Common myeloid progenitor, CD34-positive (primary cell): ENCODE data around the gene SRGAP2. TPM values are rescaled to one million over a fixed set of nuclear protein-coding genes. Genes with fewer than 3 reads are reported as not detected.
"Not testable (repeated sequence)": the region's sequence is repeated elsewhere in the genome, so short reads cannot be mapped to it uniquely, and the experiment has no call there.

ENCODE experiments used
- CTCF ChIA-PET: fragments of 350-600 bp; sonication (Branson Sonifier 250); formaldehyde crosslinking; loops from one replicate; lab custom pipeline; 2021; ENCODE audit warnings: antibody characterized with exemption; lab: Charles Lee
- POLR2A ChIA-PET: fragments of 350-600 bp; sonication (Branson Sonifier 250); formaldehyde crosslinking; loops from one replicate; lab custom pipeline; 2021; ENCODE audit warnings: antibody characterized with exemption; lab: Charles Lee
- DNase-seq, 3 donors: peaks; one replicate each; pipeline versions ENCODE4 v3.0.0 to v3.0.0-alpha.2; 2013
- H3K27ac ChIP-seq, 2 experiments: 1 replicate in 1 of 2; 2 replicates in 1 of 2; pipeline ENCODE4 v1.7.0; 2013; ENCODE audit warnings: inconsistent platforms in 2 of 2, low read length in 2 of 2, mild to moderate bottlenecking in 2 of 2, low read depth in 1 of 2, moderate library complexity in 1 of 2; ENCODE audit not compliant: severe bottlenecking in 2 of 2, insufficient read depth in 1 of 2, poor library complexity in 1 of 2
- H3K27me3 ChIP-seq, 5 experiments: replicated peaks in 2 of 5; 1 replicate in 3 of 5; 2 replicates in 2 of 5; pipeline versions ENCODE4 v1.6.1 to v1.7.0; 2013; ENCODE audit warnings: low read length in 4 of 5, mild to moderate bottlenecking in 2 of 5, moderate library complexity in 2 of 5, inconsistent platforms in 1 of 5; ENCODE audit not compliant: insufficient read depth in 5 of 5, control insufficient read depth in 4 of 5
- H3K36me3 ChIP-seq, 4 experiments: 1 replicate in 2 of 4; 2 replicates in 2 of 4; pipeline versions ENCODE4 v1.6.1 to v1.7.0; 2013; ENCODE audit warnings: low read length in 3 of 4, control low read depth in 1 of 4, mild to moderate bottlenecking in 1 of 4; ENCODE audit not compliant: control insufficient read depth in 4 of 4, insufficient read depth in 4 of 4
- H3K4me1 ChIP-seq, 4 experiments: 1 replicate in 3 of 4; 2 replicates in 1 of 4; pipeline versions ENCODE4 v1.6.1 to v1.7.1; 2013; ENCODE audit warnings: low read length in 3 of 4, mild to moderate bottlenecking in 3 of 4, control low read depth in 1 of 4, inconsistent platforms in 1 of 4, moderate library complexity in 1 of 4; ENCODE audit not compliant: control insufficient read depth in 4 of 4, insufficient read depth in 4 of 4; ENCODE audit errors: control extremely low read depth in 1 of 4
- H3K4me3 ChIP-seq, 7 experiments: 1 replicate in 4 of 7; 2 replicates in 3 of 7; pipeline versions ENCODE4 v1.5.1 to v1.7.0; 2013; ENCODE audit warnings: mild to moderate bottlenecking in 7 of 7, low read length in 6 of 7, moderate library complexity in 6 of 7, inconsistent platforms in 2 of 7, low read depth in 2 of 7, control low read depth in 1 of 7; ENCODE audit not compliant: insufficient read depth in 4 of 7, control insufficient read depth in 1 of 7; ENCODE audit errors: extremely low read depth in 1 of 7
- H3K9me3 ChIP-seq, 5 experiments: 1 replicate in 4 of 5; 2 replicates in 1 of 5; pipeline versions ENCODE4 v1.6.1 to v1.7.1; 2013; ENCODE audit warnings: low read length in 4 of 5, mild to moderate bottlenecking in 2 of 5, inconsistent platforms in 1 of 5, low read depth in 1 of 5, moderate library complexity in 1 of 5; ENCODE audit not compliant: control insufficient read depth in 4 of 5, insufficient read depth in 2 of 5; ENCODE audit errors: control extremely low read depth in 1 of 5
- WGBS: methylation state at CpG from one replicate; pipeline ENCODE4 v1.1.5; 2013; ENCODE audit not compliant: insufficient coverage; 5-methylcytosine and 5-hydroxymethylcytosine counted together
- polyA plus RNA-seq: library from polyadenylated mRNA; unstranded; fragments of 120-200 nt; gene quantifications from one replicate; pipeline ENCODE4 v1.2.1, GENCODE V29; 2013

Gene SRGAP2
- polyA plus RNA-seq, result 15.9 TPM

GRCh38 chr1:206203364-206204158 is at the start of gene SRGAP2:
Gene SRGAP2, plus strand, starts transcription at chr1:206203541. Its CDS starts 2,430 bp downstream, at chr1:206205971.
- H3K27me3 ChIP-seq, POLR2A ChIA-PET, H3K27ac ChIP-seq, H3K9me3 ChIP-seq, H3K4me1 ChIP-seq, CTCF ChIA-PET, H3K36me3 ChIP-seq: not testable (repeated sequence)
- 0% methylated on average over 4 of the region's 63 CpGs for WGBS
- H3K4me3 ChIP-seq, result peak within 1 kb of the TSS; percentile 38 to 75 (median 49)
- DNase-seq, result peak; percentile 22 to 42 (median 33)

- H3K4me1 ChIP-seq, POLR2A ChIA-PET, H3K4me3 ChIP-seq, H3K27ac ChIP-seq, DNase-seq, CTCF ChIA-PET, H3K27me3 ChIP-seq, H3K9me3 ChIP-seq, H3K36me3 ChIP-seq: not testable (repeated sequence)
- WGBS, result no CpG with 5 or more reads among the region's 10 CpGs
Measured at GRCh38 chr1:206167350-206168029, 35.9 kb upstream of the SRGAP2 start.

DNA sequence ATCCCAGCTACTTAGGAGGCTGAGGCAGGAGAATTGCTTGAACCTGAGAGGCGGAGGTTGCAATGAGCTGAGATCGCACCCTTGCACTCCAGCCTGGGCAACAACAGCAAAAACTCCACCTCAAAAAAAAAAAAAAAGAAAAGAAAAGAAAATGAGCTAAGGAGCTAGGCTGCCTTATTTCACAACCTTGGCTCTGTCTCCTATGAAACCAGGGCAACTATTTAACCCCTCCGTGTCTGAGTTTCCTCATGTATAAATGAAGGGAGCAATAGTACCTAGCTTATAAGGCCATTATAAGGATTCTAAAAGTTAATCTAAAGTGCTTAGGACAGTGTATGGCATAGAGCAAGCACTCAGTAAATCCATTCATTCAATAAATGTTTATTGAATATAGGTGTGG is 33.5 kb upstream of the SRGAP2 start:
- CTCF ChIA-PET, POLR2A ChIA-PET, H3K4me3 ChIP-seq, H3K27me3 ChIP-seq, H3K9me3 ChIP-seq, H3K36me3 ChIP-seq, H3K4me1 ChIP-seq, DNase-seq, H3K27ac ChIP-seq: not testable (repeated sequence)
- WGBS, result 100% methylated on average over 1 of the region's 3 CpGs

DNA sequence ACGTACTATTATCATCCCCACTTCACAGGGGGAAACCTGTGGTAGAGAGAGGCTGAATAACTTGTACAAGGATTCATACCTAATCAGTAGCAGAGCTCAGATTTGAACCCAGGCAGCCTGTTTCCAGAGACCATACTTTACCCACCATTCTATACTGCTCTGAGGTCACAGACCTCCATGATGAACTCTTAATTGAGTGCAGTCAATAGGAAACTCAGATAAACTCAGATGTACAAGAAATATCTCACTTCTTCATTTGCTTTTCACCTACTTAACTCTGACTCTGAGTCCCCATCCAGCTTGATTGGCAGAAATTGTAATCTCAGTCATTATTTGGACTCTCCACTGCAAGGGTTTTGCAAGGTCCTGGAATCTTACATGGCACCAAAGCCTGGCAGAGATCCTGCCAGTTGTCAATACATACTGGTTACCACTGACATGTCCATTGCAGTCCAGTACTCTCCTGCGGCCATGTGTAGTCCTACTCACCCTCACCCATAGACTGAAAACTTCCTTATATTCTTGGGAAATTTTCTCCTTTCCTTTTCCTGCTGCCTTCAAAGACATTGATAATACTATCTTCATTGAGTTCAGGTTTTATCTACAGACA is 30.1 kb upstream of the SRGAP2 start:
- POLR2A ChIA-PET, CTCF ChIA-PET, DNase-seq, H3K27me3 ChIP-seq, H3K4me3 ChIP-seq, H3K36me3 ChIP-seq, H3K27ac ChIP-seq, H3K4me1 ChIP-seq, H3K9me3 ChIP-seq: not testable (repeated sequence)
- no CpG with 5 or more reads among the region's 2 CpGs for WGBS

GRCh38 chr1:206174182-206174868 is 29.0 kb upstream of the SRGAP2 start:
- DNase-seq, result peak in 1 of 3 donors; percentile 10
- H3K27ac ChIP-seq, H3K36me3 ChIP-seq, POLR2A ChIA-PET, H3K9me3 ChIP-seq, H3K4me3 ChIP-seq, H3K27me3 ChIP-seq, H3K4me1 ChIP-seq, CTCF ChIA-PET: not testable (repeated sequence)
- no CpG with 5 or more reads among the region's 7 CpGs for WGBS

DNA sequence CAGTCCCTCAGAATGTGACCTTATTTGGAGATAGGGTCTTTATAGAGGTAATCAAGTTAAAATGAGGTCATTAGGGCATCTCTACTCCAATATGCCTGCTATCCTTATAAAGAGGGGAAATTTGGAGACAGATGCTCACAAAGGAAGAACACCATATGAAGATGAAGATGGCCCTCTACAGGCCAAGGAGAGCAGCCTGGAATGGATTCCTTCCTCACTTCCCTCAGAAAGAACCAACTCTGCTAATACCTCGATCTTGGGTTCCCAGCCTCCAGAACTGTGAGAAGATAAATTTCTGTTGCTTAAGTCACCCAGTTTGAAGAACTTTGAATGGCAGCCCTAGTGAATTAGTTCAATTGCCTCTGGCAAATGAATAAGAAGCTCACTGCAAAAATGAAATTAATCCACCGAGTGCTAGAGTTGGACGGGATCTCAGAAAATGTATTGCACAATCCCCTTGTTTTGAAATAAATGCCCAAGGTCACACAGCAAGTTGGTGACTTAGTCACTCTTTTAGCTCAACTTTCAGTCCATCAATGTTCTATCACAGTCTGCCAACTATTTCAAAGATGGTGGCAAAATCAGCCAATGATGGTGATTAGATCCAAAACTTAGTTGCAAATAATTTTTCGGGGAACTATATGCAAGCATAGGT is 27.8 kb upstream of the SRGAP2 start:
- DNase-seq, result peak in 2 of 3 donors; percentile 3
- H3K27me3 ChIP-seq, H3K27ac ChIP-seq, H3K36me3 ChIP-seq, H3K9me3 ChIP-seq, POLR2A ChIA-PET, H3K4me3 ChIP-seq, CTCF ChIA-PET, H3K4me1 ChIP-seq: not testable (repeated sequence)
- WGBS, result no CpG with 5 or more reads among the region's 4 CpGs
